SHP77 treated with DMSO at 0.1 percent for 48 hours (cell line): Measurements from ENCODE around the gene PTHLH.

ENCODE experiments used
- DNase-seq: peaks from one replicate; lab custom pipeline; 2025; lab: John Stamatoyannopoulos, UW

The PTHLH gene

DNA sequence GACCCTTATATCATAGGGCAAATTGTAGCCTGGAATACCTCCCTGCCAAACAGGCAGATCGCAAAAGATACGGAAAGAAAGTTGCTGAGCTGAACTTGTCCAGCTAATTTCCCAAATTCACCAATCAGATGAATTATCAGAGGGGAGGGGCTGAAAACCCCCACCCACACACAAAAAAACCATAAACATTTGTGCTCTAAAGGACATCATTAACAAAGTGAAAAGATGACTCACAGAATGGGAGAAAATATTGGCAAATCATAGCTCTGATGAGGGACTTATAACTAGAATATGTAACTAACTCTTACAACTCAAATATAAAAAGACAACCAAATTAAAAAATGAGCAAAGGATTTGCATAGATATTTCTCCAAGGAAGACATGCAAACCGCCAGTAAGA, 36.3 kb downstream of the PTHLH start:
- no peak for DNase-seq

DNA sequence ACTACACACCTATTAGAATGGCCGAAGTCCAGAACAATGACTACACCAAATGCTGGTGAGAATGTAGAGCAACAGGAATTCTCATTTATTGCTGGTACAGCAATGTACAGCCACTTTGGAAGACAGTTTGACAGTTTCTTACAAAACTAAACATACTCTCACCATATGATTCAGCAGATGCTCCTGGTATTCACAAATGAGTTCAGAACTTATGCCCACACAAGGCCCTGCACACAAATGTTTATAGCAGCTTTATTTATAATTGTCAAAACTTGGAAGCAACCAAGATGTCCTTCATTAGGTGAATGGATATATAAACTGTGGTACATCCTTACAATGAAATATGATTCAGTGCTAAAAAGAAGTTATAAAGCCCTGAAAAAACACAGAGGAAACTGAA, 38.3 kb downstream of the PTHLH start:
- DNase-seq, result no peak

DNA sequence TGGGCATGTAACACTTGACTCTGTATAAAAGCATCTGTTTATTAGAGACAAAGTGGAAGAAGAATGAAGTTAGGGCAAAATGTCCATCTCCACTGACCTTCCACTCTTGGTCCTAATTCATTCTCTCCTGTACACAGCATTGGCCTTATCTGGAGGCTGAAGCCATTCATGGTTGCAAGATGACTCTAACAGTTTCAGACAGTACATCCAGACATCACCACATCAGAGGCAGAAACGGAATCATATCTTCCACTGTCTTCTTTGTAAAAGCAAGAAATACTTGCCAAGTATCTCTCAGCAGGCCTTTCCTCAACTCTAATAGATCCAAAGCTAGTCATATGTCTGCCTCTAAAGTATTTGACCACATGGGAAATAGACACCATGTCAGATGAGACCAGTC, 41.1 kb downstream of the PTHLH start:
- no peak for DNase-seq

DNA sequence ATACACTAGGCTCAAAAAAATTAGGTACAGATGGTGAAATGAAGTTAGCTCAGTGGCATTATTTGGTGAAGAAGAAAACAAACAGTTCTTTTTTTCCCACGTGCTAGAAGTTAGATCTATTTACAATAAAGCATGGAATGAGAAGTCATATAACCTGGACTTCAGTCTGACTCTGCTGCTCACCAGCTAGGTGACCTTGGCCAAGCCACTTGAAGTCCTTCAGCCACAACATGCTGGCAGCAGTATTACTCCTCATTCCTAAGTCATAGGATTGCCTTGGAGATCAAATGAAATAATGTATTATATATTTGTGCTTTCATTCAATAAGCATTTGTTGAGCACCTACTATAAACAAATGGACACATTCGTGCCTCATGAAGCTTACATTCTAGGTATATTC, 45.2 kb downstream of the PTHLH start:
- DNase-seq, result no peak

DNA sequence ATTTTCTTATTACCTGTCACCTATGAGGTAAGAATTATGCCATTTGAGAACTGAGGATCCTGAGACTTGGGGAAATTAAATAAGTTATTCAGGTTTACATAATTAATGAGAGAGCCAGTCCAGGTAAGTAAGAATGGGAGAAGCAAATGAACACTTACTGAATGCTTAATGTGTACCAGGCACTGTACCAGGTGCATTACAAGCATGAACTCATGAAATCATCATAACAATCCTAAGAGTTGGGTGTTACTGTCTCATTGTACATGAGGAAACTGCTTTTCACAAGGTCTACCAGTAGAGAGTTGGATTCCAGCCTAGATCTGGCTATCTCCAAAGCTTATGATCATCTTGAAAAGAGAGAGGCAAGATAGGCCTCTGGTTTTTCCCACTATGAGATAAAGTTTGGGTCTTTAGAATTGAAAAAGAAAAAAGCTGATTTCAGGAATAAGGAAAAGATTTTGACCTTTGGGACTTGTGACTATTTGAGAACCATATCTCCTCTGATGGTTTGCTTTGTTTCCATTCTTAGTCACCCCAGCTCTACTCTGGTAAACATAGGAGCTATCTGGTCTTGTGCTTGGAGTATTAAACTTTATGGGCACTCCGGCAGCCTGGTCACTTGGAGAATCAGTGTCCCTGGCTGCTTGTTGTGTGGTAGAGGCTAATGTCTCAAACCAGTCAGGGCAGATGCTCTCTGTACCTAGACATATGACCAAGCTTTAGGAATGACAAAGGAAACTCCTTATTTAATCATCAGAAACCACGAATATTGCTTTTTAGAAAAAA, 48.0 kb downstream of the PTHLH start:
- no peak for DNase-seq

DNA sequence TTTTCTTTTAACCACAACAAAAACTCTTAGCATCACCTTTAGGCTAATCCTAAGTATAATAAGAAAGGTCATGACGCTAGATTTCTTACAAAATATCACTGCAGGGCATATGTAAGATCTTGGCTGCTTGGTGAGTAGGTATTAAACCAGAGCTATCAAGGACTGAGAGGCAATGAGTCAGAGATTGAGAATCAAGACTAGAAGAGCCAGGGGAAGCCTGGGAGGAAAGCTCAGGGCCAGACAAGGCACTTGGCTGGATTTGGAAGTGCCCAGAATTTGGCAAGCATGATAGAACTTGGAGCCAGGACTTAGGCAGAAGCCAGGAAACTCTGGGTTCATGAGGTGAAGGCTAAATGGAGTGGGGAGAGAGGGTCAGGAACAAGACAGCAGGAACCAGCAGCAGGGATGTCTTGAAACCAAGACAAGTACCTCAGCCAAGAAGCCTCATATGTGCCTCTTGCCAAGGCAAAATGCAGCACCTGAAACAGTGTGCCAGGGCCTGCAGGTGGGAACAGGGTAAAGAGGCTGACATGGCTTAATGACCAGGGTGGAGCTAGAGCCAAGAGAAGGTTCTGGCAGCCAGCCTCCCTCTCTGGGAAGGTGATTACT, 49.9 kb downstream of the PTHLH start:
- no peak for DNase-seq

DNA sequence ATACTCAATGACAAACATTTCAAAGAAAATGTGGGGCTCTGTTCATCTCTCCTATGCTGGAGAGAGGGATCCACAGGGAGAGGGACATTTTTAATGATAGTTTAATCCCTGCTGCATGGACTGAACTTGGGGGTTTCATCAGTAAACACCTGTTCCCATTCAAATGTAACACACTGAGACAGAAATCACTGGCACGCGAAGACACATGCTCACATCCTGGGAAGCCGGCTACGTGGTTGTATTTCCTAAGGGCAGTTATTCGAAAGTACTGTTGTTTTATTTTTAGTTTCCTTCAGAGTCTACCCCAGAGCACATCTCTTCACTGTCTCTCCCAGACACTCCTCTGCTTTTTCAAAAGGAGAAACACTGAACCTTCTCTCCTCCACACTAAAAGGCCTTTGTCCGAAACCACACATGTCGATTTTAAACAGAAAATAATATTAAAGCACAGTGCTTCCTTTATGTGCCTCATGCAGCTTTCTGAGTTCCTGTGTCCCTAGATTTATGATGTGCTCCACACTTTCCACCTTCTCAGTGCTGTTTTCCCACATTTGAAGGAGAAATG, 52.8 kb downstream of the PTHLH start:
- no peak for DNase-seq

DNA sequence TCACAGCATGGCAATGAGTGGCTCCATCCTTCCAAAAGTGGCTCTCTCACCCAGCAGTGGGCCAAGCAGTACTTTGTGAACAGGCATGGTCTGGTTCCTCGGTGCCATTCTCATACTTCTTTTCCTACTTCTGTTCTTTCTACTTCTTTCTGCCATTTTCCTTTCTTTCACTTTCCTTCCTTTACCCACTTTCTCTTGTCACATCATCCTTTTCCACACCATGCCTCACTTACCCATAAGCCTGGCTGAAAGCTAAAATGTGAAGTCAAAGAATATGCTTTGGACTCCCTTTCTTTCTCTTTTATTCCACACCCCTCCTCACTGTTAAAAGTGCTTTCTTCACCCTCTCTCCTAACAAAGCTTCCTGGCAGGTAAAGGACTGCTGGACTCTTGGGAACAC, 57.0 kb downstream of the PTHLH start:
- DNase-seq, result no peak

DNA sequence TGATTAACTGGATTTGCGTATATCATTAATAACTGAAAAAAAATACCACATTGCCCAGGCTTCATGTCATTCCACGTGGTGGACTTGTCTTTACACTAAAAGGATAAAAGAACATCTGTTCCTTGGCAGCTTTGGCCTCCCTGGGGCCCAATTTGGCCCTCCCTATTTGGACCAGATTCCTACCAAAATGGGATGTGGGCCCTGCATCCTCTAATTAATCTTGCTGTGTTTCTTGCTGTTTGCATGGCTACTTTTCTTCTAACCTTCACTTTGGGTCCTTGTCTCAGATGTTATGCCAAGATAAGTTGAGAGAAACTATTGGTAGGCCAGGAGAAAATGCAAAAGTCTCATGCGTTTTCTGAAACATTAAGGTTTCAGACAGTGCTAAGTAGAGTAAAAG, 57.5 kb downstream of the PTHLH start:
- no peak for DNase-seq

DNA sequence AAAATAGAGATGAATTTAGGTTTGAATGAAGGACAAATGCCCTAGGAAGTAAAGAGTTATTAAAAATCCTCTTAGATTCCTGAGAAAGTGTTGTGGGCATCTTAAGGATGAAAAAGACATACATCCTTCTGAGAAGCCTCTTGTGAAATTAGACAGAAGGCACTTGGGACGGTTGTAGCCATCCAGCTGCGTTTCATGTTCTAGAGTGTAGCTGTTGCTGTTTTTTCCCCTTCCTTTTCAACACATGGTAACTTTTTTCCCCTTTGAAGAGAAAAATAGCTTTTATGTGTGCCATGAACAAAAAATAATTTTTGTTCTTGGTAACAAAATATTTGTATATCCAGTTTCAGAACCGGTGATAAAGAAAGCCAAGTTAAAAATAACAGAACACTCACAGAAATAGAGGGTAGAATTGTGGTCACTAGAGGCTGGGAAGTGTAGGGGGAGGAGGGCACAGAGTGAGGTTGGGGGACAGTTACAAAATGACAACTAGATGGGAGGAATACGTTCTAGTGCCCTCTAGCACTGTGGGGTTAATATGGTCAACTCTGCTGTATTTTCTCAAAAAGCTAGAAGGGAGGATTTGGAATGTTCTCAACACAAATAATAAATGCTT, 58.4 kb downstream of the PTHLH start:
- DNase-seq, result no peak

DNA sequence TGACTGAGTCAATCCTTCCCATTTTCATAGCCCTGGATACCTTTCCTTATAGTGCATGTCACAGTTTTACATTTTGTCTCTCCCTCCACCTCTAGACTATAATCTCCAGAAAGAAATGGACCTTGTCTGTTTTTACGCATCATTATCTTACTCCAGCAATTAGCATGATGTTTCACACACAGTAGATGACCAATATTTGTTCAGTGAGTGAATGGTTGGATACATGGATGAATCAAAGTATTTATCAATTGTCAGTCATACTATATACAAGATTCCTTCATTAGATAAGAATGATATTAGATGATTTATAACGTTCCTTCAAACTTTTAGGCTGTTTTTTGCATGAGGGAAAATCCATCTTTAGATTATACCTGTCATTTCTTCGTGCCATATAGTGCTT, 61.1 kb downstream of the PTHLH start:
- no peak for DNase-seq
